ENCODE measurements around the gene RNF130.

DNA sequence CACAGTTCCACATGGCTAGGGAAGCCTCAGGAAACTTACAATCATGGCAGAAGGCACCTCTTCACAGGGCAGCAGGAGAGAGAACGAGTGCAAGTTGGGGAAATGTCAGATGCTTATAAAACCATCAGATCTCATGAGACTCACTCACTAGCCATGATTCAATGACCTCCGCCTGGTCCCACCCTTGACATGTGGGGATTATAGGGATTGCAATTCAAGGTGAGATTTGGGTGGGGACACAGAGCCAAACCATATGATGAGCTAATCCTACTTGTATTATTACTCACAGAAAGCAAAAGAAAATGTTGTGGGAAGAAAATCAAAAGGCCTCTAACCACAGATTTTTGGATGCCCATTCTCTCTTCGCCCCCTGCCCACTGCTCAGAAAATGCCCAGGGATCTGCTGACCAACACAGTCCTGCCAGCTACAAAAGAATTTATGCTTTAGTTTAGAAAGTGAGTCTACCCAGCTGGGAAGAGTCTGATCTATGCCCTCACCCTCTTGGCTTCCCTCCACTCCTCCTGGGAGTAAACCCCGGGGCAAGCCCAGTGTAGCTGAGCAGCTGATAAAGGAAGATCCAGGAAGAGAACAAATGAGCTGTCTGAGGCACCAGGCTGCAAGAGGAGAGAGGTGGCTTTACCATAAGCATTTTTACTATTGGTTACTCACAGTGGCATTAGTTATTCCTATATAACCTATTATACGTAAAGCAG lies 53.1 kb downstream of the RNF130 start:
- TF ChIP-seq, protein P1, sequence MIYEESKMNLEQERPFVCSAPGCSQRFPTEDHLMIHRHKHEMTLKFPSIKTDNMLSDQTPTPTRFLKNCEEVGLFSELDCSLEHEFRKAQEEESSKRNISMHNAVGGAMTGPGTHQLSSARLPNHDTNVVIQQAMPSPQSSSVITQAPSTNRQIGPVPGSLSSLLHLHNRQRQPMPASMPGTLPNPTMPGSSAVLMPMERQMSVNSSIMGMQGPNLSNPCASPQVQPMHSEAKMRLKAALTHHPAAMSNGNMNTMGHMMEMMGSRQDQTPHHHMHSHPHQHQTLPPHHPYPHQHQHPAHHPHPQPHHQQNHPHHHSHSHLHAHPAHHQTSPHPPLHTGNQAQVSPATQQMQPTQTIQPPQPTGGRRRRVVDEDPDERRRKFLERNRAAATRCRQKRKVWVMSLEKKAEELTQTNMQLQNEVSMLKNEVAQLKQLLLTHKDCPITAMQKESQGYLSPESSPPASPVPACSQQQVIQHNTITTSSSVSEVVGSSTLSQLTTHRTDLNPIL (CRISPR knock-in tag; IDR thresholded peaks at IDR 0.05; ENCODE audit: low read depth), result no peak
- TF ChIP-seq ARNTL (CRISPR knock-in tag; IDR thresholded peaks at IDR 0.05; ENCODE audit: borderline replicate concordance, low read depth), result no peak
- no peak for TF ChIP-seq ZFP30 (CRISPR knock-in tag; IDR thresholded peaks at IDR 0.05)
- TF ChIP-seq CSDC2 (CRISPR knock-in tag; IDR thresholded peaks at IDR 0.05), result no peak
- TF ChIP-seq, protein P2, sequence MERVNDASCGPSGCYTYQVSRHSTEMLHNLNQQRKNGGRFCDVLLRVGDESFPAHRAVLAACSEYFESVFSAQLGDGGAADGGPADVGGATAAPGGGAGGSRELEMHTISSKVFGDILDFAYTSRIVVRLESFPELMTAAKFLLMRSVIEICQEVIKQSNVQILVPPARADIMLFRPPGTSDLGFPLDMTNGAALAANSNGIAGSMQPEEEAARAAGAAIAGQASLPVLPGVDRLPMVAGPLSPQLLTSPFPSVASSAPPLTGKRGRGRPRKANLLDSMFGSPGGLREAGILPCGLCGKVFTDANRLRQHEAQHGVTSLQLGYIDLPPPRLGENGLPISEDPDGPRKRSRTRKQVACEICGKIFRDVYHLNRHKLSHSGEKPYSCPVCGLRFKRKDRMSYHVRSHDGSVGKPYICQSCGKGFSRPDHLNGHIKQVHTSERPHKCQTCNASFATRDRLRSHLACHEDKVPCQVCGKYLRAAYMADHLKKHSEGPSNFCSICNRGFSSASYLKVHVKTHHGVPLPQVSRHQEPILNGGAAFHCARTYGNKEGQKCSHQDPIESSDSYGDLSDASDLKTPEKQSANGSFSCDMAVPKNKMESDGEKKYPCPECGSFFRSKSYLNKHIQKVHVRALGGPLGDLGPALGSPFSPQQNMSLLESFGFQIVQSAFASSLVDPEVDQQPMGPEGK (CRISPR knock-in tag; IDR thresholded peaks at IDR 0.05; ENCODE audit: borderline replicate concordance), result no peak
- TF ChIP-seq PPARA (CRISPR knock-in tag; IDR thresholded peaks at IDR 0.05; ENCODE audit: borderline replicate concordance), result no peak

Data from SK-N-SH treated with all-trans-retinoic acid at 6 μM for 48 hours (cell line).